CD4-positive, alpha-beta T cell (primary cell): Measurements from ENCODE around the gene NKX1-2. TPM values are rescaled to one million over a fixed set of nuclear protein-coding genes. Genes with fewer than 3 reads are reported as not detected.

Experiments used
- ATAC-seq: fragments of 200-7000 bp; cut with Tn5 transposase; one replicate; pipeline ENCODE4 v1.10.0; 2022; ENCODE audit warnings: mild to moderate bottlenecking; ENCODE audit not compliant: poor library complexity
- CTCF ChIA-PET: fragments of 350-600 bp; sonication (Branson Sonifier 250); formaldehyde crosslinking; loops from one replicate; lab custom pipeline; 2021; ENCODE audit warnings: antibody characterized with exemption, inconsistent platforms; lab: Charles Lee
- POLR2A ChIA-PET: fragments of 350-600 bp; sonication (Branson Sonifier 250); formaldehyde crosslinking; loops from one replicate; lab custom pipeline; 2021; ENCODE audit warnings: antibody characterized with exemption, inconsistent platforms; lab: Charles Lee
- DNase-seq, 14 experiments: peaks; one replicate each; pipeline ENCODE4 v3.0.0-alpha.2; 2013 to 2020; ENCODE audit warnings: mixed read lengths in 2 of 14
- H3K27ac ChIP-seq, 2 donors: one replicate each; pipeline versions ENCODE4 v1.5.1 to v1.7.0; 2013; ENCODE audit warnings: low read length in 2 of 2, low read depth in 1 of 2, mild to moderate bottlenecking in 1 of 2
- H3K27me3 ChIP-seq, 2 experiments: 1 replicate in 1 of 2; 2 replicates in 1 of 2; pipeline versions ENCODE4 v1.6.1 to v1.7.0; 2013; ENCODE audit warnings: low read length in 2 of 2, control low read depth in 1 of 2, mild to moderate bottlenecking in 1 of 2, moderate library complexity in 1 of 2; ENCODE audit not compliant: insufficient read depth in 2 of 2, control insufficient read depth in 1 of 2
- H3K36me3 ChIP-seq: one replicate; pipeline ENCODE4 v1.6.1; 2013; ENCODE audit warnings: low read length, control low read depth; ENCODE audit not compliant: insufficient read depth
- H3K4me1 ChIP-seq: one replicate; pipeline ENCODE4 v1.6.1; 2013; ENCODE audit warnings: low read length, control low read depth; ENCODE audit not compliant: insufficient read depth
- H3K4me3 ChIP-seq: one replicate; pipeline ENCODE4 v1.5.1; 2013; ENCODE audit warnings: mild to moderate bottlenecking, low read length, moderate library complexity
- H3K9me3 ChIP-seq, 2 experiments: 1 replicate in 1 of 2; 2 replicates in 1 of 2; pipeline versions ENCODE4 v1.6.1 to v1.7.0; 2013; ENCODE audit warnings: low read length in 2 of 2, mild to moderate bottlenecking in 2 of 2, control low read depth in 1 of 2, moderate library complexity in 1 of 2; ENCODE audit not compliant: control insufficient read depth in 1 of 2, insufficient read depth in 1 of 2
- H3K27ac Mint-ChIP-seq: one replicate; pipeline ENCODE4 v1.8.0; 2020; ENCODE audit warnings: mixed read lengths
- H3K27me3 Mint-ChIP-seq: one replicate; pipeline ENCODE4 v1.8.0; 2021; ENCODE audit warnings: mixed read lengths
- H3K36me3 Mint-ChIP-seq: one replicate; pipeline ENCODE4 v1.8.0; 2021; ENCODE audit warnings: low read depth, mixed read lengths
- H3K4me1 Mint-ChIP-seq: one replicate; pipeline ENCODE4 v1.8.0; 2021; ENCODE audit warnings: low read depth, mixed read lengths
- H3K4me3 Mint-ChIP-seq: one replicate; pipeline ENCODE4 v1.8.0; 2020; ENCODE audit warnings: mild to moderate bottlenecking, mixed read lengths
- H3K9me3 Mint-ChIP-seq: one replicate; pipeline ENCODE4 v1.8.0; 2020; ENCODE audit warnings: mixed read lengths
- intact Hi-C, 2 experiments: fragments of 100-400 bp; cut with DNase I in 1 of 2; cut with micrococcal nuclease in 1 of 2; formaldehyde crosslinking; loops; one replicate each; pipeline versions ENCODE4 v1.15.1 to v1.9.0; 2023 to 2025; cut with DNase I, micrococcal nuclease
- total RNA-seq, 174 experiments: library from RNA in 2 of 174; stranded (reverse) in 2 of 174; gene quantifications; one replicate each; pipeline ENCODE4 v1.2.3 and lab custom pipeline; 2021 to 2026
- TF ChIP-seq, protein P1 (sequence below): fragments of 200-600 bp; IDR thresholded peaks from one replicate; pipeline ENCODE4 v1.8.0; 2022; ENCODE audit warnings: antibody characterized with exemption, mild to moderate bottlenecking

NKX1-2 gene
- total RNA-seq, 2 experiments from 2014 or later, result not detected

DNA sequence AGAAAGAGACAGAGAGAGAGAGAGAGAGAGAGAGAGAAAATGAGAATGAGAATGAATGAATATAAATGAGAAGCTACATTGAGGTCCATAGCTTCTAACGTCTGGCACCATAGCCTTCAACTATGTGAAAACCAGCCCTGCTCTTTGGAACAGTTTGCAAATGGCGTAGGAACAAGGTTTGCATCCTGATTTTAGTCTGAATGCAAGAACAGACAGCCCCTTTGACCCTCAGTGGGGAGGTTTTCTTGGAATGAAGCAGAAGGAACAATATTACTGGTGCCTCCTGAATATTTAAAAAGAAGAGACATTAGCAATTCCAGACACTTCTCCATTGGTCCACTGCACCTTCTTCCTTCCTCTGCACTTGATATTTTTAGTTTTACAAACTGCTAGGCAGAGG lies 34.8 kb upstream of the NKX1-2 start:
- ChIA-PET CTCF (no interaction called here), POLR2A (interaction anchor here (0.6 kb wide), 1 partner anchor 23 kb away, joined by 5 read pairs; no protein-coding TSS in a partner anchor)
- Mint-ChIP-seq H3K36me3 (peaks cover 42% of the 10 kb centered on the region), H3K27ac (no peak overlapping the region), H3K4me1 (no peaks in the 10 kb centered on the region), H3K27me3 (no peaks in the 10 kb centered on the region), H3K9me3 (no peaks in the 10 kb centered on the region), H3K4me3 (no peak overlapping the region)
- H3K27me3 ChIP-seq, result no peaks in the 10 kb centered on the region
- H3K9me3 ChIP-seq, result peaks cover 0 to 3% of the 10 kb centered on the region in 2 experiments
- intact Hi-C loops, result no loop called here
- H3K27ac ChIP-seq, result no peak overlapping the region
- H3K36me3 ChIP-seq, result peaks cover 6% of the 10 kb centered on the region
- DNase-seq (no peak), ATAC-seq (no peak)
- H3K4me3 ChIP-seq, result no peak overlapping the region
- TF ChIP-seq, protein P1, sequence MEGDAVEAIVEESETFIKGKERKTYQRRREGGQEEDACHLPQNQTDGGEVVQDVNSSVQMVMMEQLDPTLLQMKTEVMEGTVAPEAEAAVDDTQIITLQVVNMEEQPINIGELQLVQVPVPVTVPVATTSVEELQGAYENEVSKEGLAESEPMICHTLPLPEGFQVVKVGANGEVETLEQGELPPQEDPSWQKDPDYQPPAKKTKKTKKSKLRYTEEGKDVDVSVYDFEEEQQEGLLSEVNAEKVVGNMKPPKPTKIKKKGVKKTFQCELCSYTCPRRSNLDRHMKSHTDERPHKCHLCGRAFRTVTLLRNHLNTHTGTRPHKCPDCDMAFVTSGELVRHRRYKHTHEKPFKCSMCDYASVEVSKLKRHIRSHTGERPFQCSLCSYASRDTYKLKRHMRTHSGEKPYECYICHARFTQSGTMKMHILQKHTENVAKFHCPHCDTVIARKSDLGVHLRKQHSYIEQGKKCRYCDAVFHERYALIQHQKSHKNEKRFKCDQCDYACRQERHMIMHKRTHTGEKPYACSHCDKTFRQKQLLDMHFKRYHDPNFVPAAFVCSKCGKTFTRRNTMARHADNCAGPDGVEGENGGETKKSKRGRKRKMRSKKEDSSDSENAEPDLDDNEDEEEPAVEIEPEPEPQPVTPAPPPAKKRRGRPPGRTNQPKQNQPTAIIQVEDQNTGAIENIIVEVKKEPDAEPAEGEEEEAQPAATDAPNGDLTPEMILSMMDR, result no peak
- H3K4me1 ChIP-seq, result no peaks in the 10 kb centered on the region

DNA sequence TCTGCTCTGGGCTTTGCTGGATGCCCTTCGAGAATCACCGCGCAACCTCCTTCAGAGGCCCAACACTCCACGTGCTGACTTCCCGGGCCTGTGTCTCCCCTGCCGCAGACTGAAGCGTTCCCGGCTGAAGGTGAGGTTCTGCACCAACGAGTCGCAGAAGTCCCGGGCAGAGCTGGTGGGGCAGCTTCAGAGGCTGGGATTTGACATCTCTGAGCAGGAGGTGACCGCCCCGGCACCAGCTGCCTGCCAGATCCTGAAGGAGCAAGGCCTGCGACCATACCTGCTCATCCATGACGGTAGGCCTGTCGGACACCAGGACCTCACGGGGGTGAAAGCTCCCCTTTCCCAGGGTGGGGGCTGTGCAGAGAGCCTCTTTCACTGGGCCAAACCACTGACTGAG lies 34.2 kb upstream of the NKX1-2 start:
- Mint-ChIP-seq H3K4me1 (no peaks in the 10 kb centered on the region), H3K9me3 (no peaks in the 10 kb centered on the region), H3K27me3 (no peaks in the 10 kb centered on the region), H3K36me3 (peaks cover 40% of the 10 kb centered on the region), H3K4me3 (no peak overlapping the region), H3K27ac (no peak overlapping the region)
- no peak for DNase-seq
- Histone ChIP-seq H3K4me3 (no peak overlapping the region), H3K27ac (no peak overlapping the region), H3K9me3 (peaks cover 0 to 3% of the 10 kb centered on the region in 2 experiments), H3K27me3 (no peaks in the 10 kb centered on the region), H3K4me1 (no peaks in the 10 kb centered on the region), H3K36me3 (peaks cover 6% of the 10 kb centered on the region)
- ChIA-PET CTCF (no interaction called here), POLR2A (no interaction called here)
- ATAC-seq, result no peak
- TF ChIP-seq, protein P1, result no peak
- intact Hi-C loops, result no loop called here

DNA sequence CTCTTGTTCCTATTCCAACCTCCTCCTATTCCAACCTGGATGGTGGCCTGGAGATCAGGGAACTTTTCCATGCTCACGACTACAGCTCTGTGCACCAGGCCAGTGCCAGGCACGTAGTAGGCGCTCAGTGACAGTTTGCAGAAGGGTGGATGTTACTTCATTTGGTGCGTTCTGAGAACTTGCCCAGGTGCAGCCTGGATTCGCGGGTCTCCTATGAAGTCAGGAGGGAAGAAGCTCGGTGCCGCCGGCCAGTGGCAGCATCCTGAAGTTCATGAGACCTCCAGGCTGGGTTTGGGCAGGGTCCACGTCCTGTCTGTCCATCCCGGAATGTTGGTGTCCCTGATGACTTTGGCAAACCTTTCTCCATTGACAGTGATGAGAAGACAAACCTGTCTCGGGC lies 33.0 kb upstream of the NKX1-2 start:
- Mint-ChIP-seq H3K4me3 (no peak overlapping the region), H3K36me3 (peaks cover 31% of the 10 kb centered on the region), H3K4me1 (no peaks in the 10 kb centered on the region), H3K27ac (no peak overlapping the region), H3K27me3 (no peaks in the 10 kb centered on the region), H3K9me3 (no peaks in the 10 kb centered on the region)
- ChIA-PET POLR2A (interaction anchor here (0.8 kb wide), 1 partner anchor 225 kb away, joined by 3 read pairs; no protein-coding TSS in a partner anchor), CTCF (no interaction called here)
- H3K9me3 ChIP-seq, result peaks cover 0 to 3% of the 10 kb centered on the region in 2 experiments
- intact Hi-C loops, result no loop called here
- H3K4me3 ChIP-seq, result no peak overlapping the region
- TF ChIP-seq, protein P1, result no peak
- H3K4me1 ChIP-seq, result no peaks in the 10 kb centered on the region
- ATAC-seq, result no peak
- no peak for DNase-seq
- no peaks in the 10 kb centered on the region for H3K27me3 ChIP-seq
- H3K27ac ChIP-seq, result no peak overlapping the region
- H3K36me3 ChIP-seq, result no peaks in the 10 kb centered on the region
